GM12891 (cell line): ENCODE data around the gene C17orf50.

ENCODE experiments used
- DNase-seq: peaks from one replicate; pipeline ENCODE4 v3.0.0; 2011; ENCODE audit warnings: low spot score; ENCODE audit not compliant: insufficient read length
- FAIRE-seq: peaks from 2 replicates; lab custom pipeline; 2011; peaks lifted over from hg19 to GRCh38; lab: Jason Lieb, UNC
- PAX5 ChIP-seq: IDR thresholded peaks from 2 replicates; pipeline ENCODE4 v1.6.1; 2011; ENCODE audit warnings: low read length, moderate library complexity, mild to moderate bottlenecking; ENCODE audit not compliant: insufficient read depth, severe bottlenecking
- POLR2A ChIP-seq: IDR thresholded peaks from 2 replicates; pipeline ENCODE4 v1.6.1; 2011; ENCODE audit warnings: low read depth, low read length, control low read depth
- POLR2AphosphoS5 ChIP-seq: IDR thresholded peaks from 2 replicates; pipeline ENCODE4 v1.6.1; 2011; ENCODE audit warnings: low read depth, low read length, control low read depth
- POU2F2 ChIP-seq: IDR thresholded peaks from 2 replicates; pipeline ENCODE4 v1.6.1; 2011; ENCODE audit warnings: low read depth, mild to moderate bottlenecking, control low read depth, low read length, moderate library complexity
- SPI1 ChIP-seq: IDR thresholded peaks from 2 replicates; pipeline ENCODE4 v1.6.1; 2011; ENCODE audit warnings: low read depth, low read length, control low read depth
- TAF1 ChIP-seq: IDR thresholded peaks from 2 replicates; pipeline ENCODE4 v1.6.1; 2011; ENCODE audit warnings: low read depth, low read length, control low read depth

The C17orf50 gene

DNA sequence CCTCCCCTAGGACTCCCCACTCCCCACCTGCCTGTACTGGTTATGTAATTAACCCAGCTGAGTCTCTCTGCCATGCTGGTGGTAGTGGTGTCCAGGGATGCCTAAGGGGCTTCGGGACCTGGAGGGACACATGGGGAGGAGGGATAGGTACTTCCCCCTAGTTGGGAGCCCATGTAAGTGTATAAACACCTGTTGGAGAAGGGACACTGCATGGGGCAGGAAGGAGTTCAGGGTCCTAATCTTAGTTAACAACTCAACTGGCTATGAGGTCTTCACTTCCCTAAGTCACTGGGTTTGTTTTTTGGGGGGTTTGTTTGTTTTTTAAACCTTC lies 27.9 kb upstream of the C17orf50 start:
- FAIRE-seq (no peak), DNase-seq (no peak)
- TF ChIP-seq POLR2AphosphoS5 (no peak), TAF1 (no peak), PAX5 (no peak), POU2F2 (no peak), SPI1 (no peak), POLR2A (no peak)

DNA sequence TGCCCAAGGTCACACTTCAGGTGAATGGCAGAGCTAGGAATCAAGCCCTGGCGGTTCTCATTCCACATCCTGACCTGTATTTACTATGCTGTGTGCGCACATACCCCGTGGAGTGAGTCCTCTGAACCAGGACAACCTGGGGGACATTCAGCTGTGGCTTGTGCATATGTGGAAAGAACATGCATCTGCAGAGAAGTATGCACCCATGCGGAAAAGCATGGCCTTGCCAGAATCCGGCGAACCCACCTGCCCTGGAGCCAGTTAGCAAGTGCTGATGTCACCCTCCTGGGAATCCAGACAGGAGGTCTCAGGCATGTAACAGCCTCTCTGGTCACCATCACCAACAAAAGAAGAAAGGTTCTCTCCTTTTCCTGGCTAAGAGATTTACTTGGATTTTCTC lies 27.3 kb upstream of the C17orf50 start:
- TF ChIP-seq POLR2A (no peak), TAF1 (no peak), SPI1 (no peak)
- DNase-seq (no peak), FAIRE-seq (no peak)

DNA sequence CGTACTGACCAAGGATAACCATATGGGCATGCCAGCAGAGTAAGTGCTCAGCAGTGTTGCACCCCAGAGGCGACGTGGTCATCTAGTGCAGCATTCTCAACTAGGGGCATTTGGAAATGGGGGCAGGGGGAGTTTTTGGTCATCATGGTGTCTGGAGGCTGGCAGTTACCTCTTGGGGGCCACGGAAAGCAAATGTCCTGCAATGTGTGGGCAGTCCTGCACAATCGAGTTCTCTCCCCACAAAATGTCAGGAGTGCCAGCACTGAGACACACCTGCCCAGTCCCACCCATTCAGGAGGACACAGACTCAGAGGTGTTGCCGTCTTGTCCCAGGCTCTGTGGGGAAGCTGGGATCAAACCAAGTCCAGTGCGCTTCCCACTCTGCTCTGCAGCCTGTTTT lies 26.3 kb upstream of the C17orf50 start:
- no peak for DNase-seq
- no peak for FAIRE-seq
- no peak for TF ChIP-seq POLR2A
- TF ChIP-seq SPI1, result no peak
- no peak for TF ChIP-seq PAX5
- TF ChIP-seq POU2F2, result no peak
- TF ChIP-seq POLR2AphosphoS5, result no peak
- no peak for TF ChIP-seq TAF1

- DNase-seq (no peak), FAIRE-seq (no peak)
- TF ChIP-seq POLR2A (no peak), POLR2AphosphoS5 (no peak)
Observed at GRCh38 chr17:35735036-35735805, 25.5 kb upstream of the C17orf50 start.

DNA sequence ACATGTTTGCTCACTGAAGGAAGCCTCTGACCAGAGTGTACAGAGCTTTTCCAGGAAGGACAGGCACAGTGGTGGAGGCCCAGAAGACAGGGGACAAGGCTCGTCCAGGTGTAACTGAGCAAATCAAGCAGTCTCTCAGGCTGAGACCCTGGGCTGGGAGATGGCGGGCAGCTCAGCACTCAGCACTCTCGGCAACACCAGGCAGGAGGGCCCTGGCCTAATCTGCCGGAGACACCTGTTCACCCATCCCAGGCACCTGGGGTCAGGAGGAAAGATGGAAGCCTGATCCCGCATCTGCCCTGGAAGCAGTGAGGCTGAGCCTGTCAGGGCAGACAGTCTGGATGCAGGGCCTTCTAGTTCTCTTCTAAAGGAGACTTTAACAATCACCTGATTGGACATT lies 24.5 kb upstream of the C17orf50 start:
- DNase-seq (no peak), FAIRE-seq (no peak)
- TF ChIP-seq POU2F2 (no peak), PAX5 (no peak), TAF1 (no peak), POLR2A (no peak), SPI1 (no peak)

DNA sequence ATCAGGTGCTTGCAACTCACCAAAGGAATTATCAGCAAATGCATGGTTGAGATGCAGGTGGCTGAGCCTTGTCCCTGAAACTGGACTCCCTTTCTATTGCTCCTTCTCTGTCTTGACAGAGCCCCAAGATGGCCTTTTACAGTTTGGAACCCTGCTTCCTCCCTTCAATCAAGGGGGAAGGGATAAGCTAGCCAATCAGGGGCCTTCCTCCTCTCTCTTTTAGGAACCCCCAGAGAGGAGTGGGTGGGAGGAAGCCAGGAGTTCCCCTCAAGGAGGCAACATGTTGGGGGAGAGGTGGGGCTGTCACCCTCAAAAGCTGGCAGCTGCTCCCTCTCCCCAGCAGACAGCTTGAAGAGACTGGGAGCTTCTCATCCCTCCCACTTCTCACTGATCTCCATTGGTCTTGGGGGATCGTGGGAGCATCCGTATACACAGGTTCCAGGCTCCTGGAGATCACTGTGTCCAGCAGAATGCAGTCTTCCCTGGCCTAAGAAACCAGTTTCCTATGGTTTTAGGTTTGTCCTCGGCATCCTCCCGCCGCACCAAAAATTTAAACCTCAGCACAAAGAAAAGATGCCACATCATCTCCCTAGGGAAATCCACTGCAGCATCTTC lies 22.1 kb upstream of the C17orf50 start:
- no peak for DNase-seq
- TF ChIP-seq TAF1 (no peak), POLR2AphosphoS5 (no peak), PAX5 (no peak), SPI1 (no peak)
- no peak for FAIRE-seq

DNA sequence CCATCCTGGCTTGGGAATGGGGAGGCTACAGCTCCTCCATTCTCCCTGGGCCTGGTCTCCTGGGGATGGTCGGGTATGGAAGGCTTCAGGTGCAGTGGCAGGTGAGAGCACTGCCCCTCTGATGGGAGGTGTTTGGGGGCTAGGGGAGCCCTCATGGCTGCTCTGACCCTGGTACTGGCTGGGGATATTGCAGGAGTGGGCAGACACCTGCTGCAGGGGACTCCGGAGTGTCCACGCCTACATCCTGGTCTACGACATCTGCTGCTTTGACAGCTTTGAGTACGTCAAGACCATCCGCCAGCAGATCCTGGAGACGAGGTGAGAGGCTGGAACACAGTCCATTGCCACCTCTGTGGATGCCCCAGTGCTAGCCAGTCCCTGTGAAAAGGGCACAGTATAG lies 20.5 kb upstream of the C17orf50 start:
- FAIRE-seq (no peak), DNase-seq (no peak)
- TF ChIP-seq TAF1 (no peak), POU2F2 (no peak), POLR2AphosphoS5 (no peak), PAX5 (no peak), SPI1 (no peak), POLR2A (no peak)

DNA sequence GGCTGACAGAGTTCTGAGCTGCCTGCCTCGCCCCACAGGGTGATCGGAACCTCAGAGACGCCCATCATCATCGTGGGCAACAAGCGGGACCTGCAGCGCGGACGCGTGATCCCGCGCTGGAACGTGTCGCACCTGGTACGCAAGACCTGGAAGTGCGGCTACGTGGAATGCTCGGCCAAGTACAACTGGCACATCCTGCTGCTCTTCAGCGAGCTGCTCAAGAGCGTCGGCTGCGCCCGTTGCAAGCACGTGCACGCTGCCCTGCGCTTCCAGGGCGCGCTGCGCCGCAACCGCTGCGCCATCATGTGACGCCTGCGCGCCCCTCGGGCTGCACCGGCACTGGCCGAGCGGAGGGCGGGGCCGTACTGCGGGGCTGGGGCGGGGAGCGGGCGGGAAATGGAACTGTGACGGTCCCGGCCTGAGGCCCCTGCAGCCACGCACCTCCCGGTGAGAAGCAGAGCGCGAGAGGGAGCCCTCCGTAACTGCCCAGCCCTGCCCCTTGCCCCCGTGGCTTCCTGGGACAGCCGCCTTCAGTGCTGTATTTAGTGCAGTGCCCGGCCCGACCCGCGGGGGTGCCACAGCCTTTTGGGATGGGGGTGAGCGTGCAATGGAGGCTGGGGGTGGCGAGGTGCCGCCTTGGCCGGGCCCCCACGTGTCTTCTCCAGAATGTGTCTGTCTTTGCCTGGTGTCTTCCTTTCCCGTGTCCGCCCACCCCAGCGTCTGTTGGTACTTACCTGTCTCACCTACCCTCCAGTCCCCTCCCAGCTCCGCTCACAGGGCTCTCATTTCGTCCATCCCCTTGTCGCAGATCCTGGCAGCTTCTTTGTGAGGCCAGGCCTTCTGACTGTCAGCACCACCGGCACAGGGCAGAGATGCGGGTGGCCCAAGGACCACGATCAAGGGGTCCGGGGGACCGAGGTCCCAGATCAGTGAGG lies 19.4 kb upstream of the C17orf50 start:
- no peak for FAIRE-seq
- TF ChIP-seq SPI1, result no peak
- no peak for TF ChIP-seq PAX5
- no peak for TF ChIP-seq POLR2AphosphoS5
- TF ChIP-seq POU2F2, result no peak
- TF ChIP-seq TAF1, result no peak
- no peak for TF ChIP-seq POLR2A
- no peak for DNase-seq

DNA sequence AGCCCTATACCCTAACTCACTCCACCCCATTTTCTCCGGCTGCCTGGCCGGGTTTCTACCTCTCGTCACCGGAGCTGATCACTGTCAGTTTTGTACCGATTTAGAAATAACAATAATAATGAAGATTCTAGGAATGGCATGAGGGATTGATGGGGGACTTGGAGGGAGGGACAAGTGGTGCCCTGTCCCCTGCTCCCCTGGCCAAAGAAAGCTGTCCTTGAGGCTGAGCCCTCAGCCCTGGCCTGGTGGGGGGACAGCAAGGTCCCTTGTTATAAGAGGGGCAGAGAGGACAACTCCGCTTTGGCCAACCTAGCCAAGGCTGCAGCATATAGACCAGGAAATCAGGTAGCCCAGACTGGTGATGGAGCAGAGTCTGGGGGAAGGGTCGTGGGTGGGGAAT lies 18.2 kb upstream of the C17orf50 start:
- DNase-seq (no peak), FAIRE-seq (no peak)
- no peak for TF ChIP-seq PAX5
- no peak for TF ChIP-seq POLR2AphosphoS5
- TF ChIP-seq TAF1, result no peak
- no peak for TF ChIP-seq POU2F2
- no peak for TF ChIP-seq POLR2A
- TF ChIP-seq SPI1, result no peak
